ENCODE results near the gene CDH13.
"Not testable (repeated sequence)": the region's sequence is repeated elsewhere in the genome, so short reads cannot be mapped to it uniquely, and the experiment has no call there.

The CDH13 gene

DNA sequence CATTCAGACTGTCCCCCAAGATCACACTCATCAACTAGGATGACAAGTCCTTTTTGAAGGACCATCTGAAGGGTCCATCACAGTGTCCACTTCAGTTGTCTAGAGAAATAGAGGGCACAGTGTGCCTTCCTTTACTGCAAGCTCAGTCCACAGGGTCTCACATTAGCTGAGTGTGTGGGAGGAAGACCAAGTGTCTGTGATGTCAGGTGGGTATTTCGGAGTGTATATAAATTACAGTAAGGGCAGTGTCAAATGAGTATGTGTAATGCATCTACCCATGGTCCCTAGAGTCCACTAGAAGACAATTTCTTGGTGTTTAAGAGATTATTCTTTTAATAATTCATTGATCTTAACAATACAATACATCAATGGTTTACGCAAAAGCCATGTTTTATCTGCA, 272.2 kb downstream of the CDH13 start:
- DNase-seq: no peak

DNA sequence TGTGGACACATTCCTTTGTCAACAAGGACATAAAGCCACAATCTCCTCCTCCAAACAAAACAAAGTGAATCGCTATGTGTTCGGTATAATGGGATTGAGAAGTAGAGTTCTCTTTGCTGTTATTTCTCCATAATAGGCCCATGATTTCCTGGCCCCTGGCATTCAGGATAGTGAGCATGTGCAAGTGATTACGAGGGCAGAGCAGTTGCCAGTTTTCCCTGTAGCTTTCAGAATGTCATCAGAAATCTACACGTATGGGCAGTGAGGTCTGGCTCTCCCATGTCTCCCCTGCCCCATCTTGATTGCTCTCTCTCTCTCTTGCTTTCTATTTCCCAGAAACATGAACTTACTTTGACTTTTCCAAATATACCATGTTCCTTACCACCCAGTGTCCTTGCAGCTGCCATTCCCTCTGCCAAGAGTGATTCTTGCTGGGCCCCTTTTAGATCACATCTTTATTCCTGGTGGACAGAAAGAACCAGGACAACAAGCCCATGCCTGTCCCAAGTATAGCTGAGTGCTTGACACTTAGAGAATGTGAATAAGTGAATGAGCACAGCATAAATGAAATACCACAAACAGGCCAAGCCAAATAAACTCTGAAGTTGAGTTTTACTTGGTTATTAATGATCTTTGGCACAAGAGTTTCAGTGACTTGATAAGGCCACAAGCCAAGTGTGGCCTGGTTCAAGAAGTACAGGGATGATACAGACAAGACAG, 273.1 kb downstream of the CDH13 start:
- DNase-seq: no peak

DNA sequence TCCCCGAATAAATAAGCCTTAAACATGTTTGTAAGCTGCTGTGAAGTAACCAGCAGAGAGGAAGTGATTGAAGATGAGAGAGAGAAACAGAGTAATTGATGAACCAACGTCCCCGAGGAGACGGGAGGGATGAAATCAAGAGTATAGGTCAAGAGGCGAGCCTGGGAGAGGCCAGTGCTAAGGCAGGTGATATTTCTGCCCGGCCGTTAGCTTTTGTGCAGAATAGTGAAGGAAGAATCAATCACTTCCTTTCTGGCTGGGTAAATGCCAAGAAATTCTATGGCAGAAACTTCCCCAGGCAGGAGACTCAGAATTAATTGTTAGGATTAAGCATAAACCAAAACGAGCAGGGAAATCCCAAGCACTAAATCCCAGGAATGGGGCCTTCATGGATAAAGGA, 273.8 kb downstream of the CDH13 start:
- DNase-seq: no peak

DNA sequence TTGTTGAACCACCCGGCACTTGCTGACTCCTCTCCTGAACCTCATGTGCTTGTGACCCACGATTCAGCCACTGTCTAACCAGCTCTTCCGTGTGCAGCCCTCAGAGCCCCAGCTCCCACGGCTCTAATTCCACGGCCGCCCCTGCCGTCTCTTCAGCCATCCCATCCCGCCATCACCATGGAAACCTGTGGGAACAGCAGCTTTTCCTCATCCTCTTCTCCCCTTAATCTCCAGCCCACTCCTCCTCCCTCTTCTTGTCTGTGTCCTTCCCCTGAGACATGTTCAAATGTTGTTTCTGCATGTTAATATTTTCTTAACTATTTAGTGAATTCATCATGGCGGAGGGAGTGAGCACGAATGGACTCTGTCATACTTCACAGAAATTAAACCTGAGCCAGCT, 285.2 kb downstream of the CDH13 start:
- no peak for DNase-seq

DNA sequence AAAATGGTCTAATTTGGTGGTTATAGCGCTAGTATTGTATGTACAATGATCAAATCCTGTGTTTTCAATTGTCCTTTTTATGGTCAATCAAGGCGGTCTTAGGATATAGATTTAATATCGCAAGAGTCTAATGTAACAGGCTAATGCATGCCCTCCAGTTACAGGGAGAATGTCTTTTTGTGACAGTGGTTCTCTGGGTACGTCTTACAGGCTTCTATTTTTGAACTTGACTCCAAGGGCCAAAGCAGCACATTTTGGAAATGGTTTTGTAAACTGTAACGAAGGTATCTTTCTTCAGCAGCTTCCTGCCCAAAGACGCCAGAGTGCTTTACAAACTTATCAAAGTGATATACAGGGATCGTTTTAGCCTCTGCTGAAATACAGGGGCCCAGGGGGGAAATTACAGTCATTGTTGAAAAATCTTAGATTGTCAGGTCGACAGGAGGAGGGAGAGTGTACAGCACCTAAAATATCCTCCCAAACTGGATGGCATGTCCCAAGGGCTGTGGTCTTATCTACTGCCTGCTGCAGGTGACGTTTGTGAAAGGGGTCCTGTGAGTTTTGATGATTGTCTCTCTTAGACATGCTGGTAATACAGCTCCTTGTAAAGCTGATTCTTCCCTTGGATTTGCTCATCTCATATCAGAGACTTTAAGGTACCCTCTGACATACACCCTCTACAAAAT, 288.5 kb downstream of the CDH13 start:
- DNase-seq: no peak

GRCh38 chr16:82917886-82918595, 291.3 kb downstream of the CDH13 start:
- DNase-seq: no peak

GRCh38 chr16:82924075-82924854, 297.5 kb downstream of the CDH13 start:
- DNase-seq: peak in 1 of 5 donors; percentile 61

DNA sequence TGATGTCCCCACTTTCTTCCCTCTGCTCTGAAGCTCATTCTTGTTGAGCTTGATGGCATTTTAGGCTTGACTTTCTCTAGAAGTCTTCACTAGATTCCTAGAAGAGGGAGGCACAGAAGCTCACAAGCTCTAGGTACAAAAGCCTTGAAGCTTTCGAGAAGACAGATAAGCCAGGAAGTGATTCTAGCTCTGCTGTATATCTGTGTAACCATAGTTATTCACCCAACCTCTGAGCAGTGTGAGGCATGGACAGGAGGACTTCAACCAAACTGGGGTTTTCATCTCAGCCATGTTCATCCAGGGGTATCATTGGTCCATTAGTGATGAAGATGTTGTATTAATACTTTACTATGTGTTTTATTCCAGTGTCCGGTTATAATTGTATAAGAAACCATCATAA, 299.7 kb downstream of the CDH13 start:
- peak in 1 of 5 donors; percentile 9 for DNase-seq

DNA sequence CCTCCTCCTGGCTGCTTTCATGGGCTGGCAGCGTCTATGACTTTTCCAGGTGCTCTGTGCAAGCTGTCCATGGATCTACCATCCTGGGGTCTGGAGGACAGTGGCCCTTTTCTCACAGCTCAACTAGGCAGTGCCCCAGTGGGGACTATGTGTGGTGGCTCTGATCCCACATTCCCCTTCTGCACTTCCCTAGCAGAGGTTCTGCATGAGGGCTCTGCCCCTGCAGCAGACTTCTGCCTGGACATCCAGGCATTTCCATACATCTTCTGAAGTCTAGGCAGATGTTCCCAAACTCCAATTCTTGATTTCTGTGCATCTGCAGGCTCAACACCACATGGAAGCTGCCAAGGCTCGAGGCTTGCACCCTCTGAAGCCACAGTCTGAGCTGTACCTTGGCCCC, 307.2 kb downstream of the CDH13 start:
- DNase-seq: not testable (repeated sequence)

- no peak for DNase-seq
These were observed 309.0 kb downstream of the CDH13 start for GRCh38 chr16:82935766-82936165.

GRCh38 chr16:82936941-82937551, 310.3 kb downstream of the CDH13 start:
- DNase-seq: no peak

- no peak for DNase-seq
These were observed 311.3 kb downstream of the CDH13 start for GRCh38 chr16:82937926-82938520.

DNA sequence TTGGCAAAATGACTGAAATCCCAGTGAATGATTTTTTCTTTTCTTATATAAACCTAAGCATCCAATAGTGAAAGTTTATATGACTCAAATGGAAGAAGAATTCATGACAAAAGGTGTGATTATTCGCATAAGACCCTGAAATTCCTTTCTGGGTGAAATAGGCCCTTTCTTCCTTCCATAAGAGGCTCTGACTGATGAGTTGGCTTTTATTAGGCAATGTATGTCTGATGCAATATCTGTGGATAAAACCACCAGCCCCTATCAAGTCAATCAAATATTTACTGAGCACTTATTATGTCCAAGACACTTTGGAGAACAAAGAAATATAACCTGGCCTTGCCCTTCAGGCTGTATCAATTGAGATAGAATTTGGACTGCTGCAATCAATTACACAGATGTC, 316.6 kb downstream of the CDH13 start:
- no peak for DNase-seq

- peak in 1 of 5 donors; percentile 57 for DNase-seq
These were observed 318.8 kb downstream of the CDH13 start for GRCh38 chr16:82945420-82946101.

- DNase-seq: no peak
These were observed 320.9 kb downstream of the CDH13 start for GRCh38 chr16:82947698-82948097.

- no peak for DNase-seq
These were observed 322.2 kb downstream of the CDH13 start for GRCh38 chr16:82949016-82949415.

DNA sequence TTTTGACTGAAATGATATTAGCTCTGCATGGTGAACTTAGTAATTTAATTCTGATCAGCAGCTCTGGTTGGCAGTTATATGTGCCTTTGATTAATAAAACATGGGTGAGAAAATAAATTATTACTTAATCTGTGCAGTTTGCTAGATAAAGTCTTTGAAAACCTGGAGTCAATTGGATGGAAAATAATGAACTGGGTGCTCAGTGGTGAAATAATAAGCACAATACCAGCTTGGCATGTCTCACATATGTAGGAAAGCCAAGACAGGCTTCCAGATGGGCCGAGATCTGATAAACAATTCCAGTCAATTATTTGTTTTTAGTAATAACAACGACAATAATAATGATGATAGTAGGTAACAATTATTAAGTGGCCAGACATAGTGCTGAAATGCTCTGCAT, 326.7 kb downstream of the CDH13 start:
- no peak for DNase-seq

- DNase-seq: no peak
These were observed 327.6 kb downstream of the CDH13 start for GRCh38 chr16:82954224-82954929.

DNA sequence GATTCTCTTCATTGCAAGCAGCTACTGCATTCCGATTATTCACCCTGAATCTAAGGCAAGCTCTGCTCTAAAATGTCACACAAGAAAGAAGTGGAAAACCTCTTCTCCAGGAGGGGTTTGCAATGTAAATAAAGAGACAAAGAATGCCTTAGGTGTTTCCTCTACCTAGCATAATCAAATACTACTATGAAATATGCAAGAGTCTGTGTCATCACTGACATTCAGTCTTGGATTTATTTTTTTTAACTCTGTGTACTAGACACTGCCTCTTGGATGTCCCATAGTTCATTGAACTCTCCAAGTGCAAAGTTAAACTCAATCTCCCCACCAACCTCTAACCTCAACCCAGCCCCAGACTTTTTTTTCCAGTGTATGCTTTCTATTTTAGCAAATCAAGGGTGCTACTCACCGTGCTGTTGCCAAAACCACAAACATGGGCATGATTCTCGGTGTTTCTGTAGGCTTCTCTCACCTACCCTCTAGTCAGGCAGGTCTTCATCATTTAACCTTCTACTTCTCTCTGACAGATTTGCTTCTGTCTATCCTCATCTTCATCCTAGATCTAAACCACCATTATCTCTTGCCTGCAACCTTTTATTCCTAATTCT, 329.1 kb downstream of the CDH13 start:
- DNase-seq: no peak

GRCh38 chr16:82957212-82957611, 330.4 kb downstream of the CDH13 start:
- no peak for DNase-seq

Measured in T-helper 1 cell (primary cell).